Stimulated activated CD4-positive, alpha-beta T cell treated with anti-CD3 and anti-CD28 coated beads, Interleukin-4, amount 100 ng/mL, for 24 hours (primary cell): ENCODE results near the gene PNPLA6.
"Not testable (repeated sequence)": the region's sequence is repeated elsewhere in the genome, so short reads cannot be mapped to it uniquely, and the experiment has no call there.

ENCODE experiments used
- DNase-seq: peaks from one replicate; pipeline ENCODE4 v3.0.0-alpha.2; 2020

The PNPLA6 gene

DNA sequence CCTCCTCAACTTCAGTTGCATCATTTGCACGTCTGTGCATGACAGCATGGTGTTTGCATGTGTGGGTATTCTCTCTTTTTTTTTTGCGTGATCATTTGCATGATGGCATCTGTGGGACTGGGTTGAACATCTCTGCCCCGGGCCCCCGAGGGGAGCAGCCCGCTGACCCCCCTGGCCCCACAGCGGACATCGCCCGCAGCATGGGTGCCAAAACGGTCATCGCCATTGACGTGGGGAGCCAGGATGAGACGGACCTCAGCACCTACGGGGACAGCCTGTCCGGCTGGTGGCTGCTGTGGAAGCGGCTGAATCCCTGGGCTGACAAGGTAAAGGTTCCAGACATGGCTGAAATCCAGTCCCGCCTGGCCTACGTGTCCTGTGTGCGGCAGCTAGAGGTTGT, 23.1 kb downstream of the PNPLA6 start:
- DNase-seq: no peak

DNA sequence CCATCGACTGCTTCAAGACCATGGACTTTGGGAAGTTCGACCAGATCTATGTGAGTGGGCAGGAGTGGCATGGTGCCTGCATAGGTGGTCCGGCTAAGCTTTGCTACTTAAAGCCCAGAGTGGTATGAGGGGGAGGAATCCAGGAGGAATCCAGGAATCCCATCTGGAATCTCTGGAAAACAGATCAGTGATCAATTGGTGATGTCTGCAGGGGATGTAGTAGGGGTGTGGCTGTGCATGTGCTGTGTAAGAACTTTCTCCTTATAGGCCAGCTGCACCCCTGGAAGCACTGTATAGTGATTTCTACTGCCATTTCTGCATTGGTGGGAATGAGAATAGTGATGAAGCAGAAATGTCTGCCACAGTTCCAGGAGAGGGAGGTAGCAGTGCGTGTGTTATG, 23.6 kb downstream of the PNPLA6 start:
- no peak for DNase-seq

DNA sequence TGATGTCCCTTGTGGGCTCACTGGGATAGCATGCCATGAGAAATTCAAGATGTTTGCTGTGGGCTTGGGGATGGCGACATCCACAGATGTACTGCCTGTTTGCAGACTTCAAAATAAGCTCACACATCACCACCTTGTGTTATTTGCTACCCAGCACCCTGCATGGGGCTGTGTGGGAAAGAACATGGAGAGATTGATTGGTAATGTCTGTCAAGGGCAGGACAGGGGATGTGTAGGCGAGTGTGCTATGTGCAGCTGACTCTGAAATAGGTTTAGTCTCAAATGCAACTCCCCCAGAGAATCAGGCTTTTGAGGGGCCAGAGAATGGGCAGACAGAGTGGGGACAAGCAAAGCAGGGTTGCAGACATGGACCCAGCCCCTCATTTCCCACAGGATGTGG, 24.7 kb downstream of the PNPLA6 start:
- DNase-seq: no peak

DNA sequence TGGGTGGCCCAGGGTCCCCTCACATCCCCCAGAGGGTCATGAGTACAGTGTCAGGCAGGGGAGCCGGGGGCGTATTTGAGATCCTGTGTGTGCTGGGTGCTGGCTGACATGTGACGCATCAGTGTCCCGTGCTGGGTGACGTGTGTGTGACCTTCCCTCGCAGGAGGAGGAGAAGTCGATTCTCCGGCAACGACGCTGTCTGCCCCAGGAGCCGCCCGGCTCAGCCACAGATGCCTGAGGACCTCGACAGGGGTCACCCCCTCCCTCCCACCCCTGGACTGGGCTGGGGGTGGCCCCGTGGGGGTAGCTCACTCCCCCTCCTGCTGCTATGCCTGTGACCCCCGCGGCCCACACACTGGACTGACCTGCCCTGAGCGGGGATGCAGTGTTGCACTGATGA, 25.8 kb downstream of the PNPLA6 start:
- DNase-seq: no peak

DNA sequence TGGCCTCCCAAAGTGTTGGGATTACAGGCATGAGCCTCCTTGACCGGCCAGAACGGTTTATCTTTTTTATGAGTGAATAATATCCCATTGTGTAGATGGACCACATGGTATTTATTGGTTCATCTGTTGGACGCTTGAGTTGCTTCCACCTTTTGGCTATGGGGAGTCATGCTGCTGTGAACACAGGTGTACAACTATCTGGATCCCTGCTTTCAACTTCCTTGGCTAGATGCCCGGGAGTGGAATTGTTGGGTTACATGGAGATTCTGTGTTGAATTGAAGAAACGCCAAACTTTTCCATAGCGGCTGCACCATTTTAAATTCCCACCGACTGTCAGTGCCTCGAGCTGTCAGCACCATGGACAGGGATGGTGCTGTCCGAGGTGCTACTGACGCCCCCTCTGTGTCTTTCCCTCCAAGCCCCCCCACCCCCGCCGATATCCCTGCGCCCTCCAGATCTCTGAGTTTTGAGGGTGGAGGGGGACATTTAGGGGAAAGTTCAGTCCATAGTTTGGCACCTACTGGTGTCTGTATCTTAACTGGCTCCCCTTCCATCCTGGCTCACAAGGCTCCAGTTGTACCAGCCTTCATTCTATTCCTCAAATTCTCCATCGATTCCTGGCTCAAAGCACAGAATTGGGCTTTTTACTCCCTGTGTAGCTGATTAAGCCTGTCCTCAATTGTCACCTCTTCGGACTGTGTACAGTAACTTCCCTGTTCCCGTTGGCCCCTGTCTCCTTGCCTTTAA, 27.3 kb downstream of the PNPLA6 start:
- no peak for DNase-seq

DNA sequence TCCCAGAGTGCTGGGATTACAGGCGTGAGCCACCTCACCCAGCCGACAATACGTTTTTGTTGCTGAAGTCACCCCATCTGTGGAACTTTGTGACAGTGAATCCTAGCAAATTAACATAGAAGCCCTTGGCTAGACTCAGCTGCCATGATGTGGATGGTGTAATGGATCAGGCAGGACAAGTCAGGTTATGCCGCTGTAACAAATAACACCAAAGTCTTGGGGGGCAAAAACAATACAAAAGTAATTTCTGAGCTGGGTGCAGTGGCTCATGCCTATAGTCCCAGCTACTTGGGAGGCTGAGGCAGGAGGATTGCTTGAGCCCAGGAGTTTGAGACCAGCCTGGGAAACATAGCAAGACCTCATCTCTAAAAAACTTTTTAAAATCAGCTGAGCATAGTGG, 29.3 kb downstream of the PNPLA6 start:
- no peak for DNase-seq

DNA sequence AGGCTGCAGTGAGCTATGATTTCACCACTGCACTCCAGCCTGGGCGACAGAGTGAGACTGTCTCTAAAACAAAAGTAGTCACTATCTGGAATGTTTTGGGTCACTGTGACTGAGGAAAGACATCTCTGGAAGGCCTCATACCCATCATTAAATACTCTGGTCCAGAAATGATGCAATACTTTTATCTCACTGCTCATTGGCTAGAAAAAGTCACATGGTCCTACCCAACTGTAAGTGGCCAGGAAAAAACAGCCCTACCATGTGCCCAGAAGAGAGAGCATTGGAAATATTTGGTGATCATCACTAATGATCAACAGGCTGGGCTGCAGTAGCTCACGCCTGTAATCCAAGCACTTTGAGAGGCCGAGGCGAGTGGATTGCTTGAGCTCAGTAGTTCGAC, 29.8 kb downstream of the PNPLA6 start:
- DNase-seq: no peak

DNA sequence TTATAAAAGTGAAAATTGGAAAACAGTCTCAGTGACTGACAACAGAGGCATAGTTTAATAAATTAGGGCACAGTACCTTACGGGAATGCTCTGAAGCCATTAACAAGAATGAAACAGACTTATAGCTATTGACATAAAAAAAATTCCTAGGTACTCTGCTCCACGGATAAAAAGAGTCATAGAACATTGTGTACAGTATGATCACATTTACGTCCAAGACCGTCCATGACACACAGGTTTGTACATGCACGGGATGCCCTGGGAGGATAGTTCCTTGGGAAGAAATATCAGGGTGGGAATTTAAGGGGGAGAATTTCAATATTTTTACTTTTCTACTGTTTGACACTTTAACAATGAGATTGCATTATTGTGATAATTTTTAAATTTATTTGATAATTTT, 35.2 kb downstream of the PNPLA6 start:
- no peak for DNase-seq

DNA sequence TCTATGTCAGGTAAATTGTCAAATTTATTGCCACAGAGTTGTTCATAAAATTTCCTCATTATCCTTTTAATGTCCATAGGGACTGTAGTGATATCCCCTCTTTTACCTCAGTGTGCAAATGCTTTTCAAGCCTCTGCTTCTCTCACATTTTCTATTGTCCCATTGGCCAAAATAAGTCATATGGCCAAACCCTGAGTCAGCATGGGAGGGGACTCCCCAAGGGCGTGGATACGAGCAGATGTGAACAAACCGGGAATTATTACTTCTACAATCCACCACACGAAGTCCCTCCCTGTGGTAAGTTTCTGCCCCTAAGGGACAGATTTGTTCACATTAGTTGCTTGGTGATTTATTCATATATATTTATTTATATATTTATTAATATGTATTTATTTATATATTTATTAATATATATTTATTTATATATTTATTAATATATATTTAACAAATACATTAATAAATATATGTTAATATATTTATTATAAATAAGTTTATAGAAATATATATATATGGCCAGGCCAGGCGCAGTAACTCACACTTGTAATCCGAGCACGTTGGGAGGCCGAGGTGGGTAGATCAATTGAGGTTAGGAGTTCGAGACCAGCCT, 40.0 kb downstream of the PNPLA6 start:
- DNase-seq: no peak

DNA sequence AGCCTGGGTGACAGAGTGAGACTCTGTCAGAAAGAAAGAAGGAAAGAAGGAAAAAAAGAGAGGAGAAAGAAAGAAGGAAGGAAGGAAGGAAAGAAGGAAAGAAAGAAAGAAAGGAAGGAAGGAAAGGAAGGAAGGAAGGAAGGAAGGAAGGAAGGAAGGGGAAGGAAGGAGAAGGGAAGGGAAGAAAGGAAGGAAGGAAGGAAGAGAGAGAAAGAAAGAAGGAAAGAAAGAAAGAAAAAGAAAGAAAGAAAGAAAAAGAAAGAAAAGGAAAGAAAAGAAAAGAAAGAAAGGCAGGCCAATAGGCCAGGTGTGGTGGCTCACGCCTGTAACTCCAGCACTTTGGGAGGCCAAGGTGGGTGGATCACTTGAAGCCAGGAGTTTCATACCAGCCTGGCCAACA, 41.9 kb downstream of the PNPLA6 start:
- DNase-seq: not testable (repeated sequence)

DNA sequence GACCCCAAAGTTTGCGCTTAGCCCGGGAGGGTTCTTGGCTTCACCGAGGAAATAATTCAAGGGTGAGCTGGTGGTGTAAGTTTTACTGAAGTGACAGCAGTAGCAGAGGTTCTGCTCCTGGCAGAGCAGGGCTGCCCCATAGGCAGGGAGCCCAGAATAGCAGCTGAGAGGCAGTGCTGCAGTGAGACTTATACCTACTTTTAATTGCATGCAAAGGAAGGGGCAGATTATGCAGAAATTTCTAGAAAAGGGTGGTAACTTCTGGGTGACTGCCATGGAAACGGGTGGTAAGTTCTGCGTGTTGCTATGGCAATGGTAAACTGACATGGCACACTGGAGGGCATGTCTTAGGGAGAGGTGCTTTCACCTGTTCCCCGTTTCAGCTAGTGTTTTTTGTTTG, 42.6 kb downstream of the PNPLA6 start:
- no peak for DNase-seq

DNA sequence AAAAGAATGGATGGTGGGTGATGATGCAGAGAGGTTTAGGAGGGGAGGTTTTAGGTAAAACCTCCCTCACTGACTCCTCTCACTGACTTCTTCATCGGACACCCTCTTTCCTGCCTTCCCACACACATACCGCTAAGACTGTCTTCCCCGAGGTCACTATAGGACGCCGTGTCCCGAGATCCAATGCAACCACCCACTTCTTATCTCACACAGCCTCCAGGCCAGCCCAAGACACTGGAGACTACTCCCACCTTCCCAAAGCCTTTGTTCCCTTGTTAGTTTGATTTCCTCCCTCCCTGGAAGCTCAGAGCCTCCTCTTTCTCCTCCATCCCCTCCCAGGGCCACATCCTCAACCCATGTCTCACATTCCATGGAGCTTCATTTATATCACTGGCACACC, 43.7 kb downstream of the PNPLA6 start:
- DNase-seq: no peak

DNA sequence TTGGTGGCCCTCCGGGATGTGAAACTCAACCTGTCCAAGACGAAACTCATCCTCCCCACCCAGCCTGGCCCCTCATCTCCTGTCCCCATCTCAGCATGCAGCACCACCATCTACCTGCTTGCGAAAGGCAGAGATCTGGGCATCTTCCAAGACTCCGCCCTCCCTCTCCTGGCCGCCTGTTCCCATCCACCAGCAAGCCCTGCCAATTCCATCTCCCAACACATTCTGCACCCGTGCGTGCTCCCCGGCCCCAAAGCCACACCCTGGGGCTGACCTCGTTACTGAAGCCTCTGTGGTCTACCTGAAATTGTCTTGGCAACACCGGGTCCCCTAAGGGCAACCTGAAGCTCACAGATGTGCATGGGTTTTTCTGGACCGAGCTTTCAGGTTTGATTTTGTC, 46.9 kb downstream of the PNPLA6 start:
- DNase-seq: no peak

DNA sequence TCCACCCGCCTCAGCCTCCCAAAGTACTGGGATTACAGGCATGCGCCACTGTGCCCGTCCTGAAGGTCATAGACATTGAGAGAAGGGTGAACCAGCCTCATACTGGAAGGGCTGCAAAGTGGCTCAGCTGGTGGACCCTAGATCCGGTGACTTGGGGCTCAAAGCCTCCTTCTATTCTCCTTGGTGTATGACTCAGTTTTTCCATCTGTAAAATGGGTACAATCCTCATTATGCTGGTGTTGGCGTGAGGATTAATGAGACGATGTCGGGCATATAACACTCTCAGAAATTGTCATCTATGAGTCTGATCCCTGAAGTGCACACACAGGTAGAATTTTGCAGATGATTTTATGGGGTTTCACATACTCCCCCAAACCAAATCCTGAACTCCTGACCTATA, 54.3 kb downstream of the PNPLA6 start:
- no peak for DNase-seq

DNA sequence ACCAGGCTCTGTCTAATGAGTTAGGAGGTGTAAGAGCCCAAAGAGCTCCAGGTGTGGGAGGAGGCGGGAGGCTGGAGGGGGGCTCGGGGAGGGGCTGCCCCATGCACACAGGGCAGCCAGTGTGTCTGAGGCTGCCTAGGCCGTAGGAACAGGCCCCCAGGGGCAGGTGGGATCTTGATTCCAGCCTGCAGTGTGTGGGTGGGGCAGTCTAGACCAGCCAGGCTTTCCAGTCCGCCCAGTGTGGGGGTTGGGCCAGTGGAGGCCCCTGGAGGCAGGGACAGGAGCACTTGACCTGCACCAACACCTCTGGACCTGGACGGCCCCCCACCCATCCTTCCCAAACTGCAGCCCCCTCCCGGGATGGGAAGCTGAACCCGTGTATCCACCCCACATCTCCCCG, 54.7 kb downstream of the PNPLA6 start:
- DNase-seq: no peak

DNA sequence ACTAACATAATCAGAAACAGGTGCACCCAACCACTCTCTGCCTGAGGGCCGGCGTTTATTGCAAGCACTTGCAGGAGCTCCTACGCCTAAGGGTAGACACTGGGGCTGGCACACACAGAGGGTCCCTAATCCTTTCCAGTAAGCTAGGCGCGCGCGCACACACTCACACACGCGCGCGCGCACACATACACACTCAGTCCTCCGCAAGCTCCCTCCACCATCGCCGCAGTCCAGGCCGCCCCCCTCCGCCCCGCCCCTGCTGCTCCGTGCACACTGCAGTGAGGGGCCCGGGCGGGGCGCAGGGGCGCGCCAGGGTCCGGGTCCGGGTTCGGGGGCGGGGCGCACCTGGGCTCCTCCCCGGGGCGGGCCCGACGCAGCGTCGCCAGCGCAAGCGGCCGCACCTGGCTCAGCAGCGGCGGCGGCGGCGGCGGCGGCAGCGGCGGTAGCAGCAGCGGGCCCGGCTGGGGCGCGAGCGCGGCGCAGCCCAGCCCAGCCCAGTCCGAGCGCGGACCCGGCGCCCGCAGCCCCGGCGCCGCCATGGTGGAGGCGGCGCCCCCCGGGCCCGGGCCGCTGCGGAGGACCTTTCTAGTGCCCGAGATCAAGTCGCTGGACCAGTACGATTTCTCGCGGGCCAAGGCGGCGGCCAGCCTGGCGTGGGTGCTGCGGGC, 60.1 kb downstream of the PNPLA6 start, which contains the start of gene CAMSAP3:
CAMSAP3 (plus strand) TSS at position 398 of the 668 bp plus-strand sequence; CDS start at position 538, 140 bp downstream.
- peak; percentile 19 for DNase-seq

DNA sequence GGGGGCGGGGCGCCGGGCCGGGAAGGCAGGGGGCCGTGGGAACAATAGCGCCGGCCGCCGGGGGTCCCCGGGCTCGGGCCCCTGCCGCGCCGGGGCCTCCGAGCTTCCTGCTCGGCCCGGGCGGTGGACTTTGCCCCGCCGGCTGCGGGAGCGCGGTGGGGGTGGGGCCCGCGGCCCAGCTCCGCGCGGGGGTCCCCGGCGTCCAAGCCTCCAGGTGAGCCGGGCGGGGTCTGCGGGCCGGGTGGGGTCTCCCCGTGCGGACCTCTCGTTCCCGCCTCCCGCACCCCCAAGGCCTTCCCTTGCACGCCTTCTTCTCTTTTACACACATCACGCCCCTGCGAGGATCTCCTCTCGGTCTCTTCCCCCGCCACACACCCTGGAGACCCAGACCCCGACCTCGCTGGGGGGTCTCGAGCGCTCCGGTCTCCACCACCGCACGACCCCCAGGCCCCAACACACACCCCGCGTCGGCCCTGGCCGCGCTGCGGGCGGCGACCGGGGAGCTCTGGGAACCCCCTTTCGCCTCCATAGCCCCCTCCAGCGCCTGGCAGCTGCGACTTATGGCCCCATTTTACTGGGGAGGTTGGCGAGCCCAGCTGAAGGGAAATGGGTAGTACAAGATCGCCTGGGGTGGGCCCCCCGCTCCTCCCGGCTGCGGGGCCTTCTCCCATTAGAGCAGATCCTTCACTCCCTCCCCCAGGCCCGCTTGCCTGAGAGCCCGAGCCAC, 60.9 kb downstream of the PNPLA6 start:
- no peak for DNase-seq

DNA sequence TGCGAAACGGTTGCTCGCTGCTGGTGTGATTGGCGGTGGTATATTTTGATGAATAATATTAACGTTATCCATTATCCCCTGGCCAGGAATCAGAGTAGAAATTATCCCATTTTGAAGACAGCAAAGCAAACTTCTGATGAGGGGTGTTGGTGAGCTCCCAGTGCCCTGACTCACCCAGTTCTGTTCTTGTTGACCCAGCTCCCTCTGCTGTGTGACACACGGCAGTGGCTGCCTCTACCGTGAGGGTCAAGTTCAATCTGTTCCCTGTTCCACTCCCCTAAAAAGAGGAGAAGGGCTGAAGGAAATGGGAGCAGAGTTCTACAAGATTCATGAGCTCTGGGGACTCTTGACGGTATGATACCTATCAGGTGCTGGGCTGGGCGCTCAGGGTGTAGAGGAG, 62.2 kb downstream of the PNPLA6 start:
- DNase-seq: no peak

DNA sequence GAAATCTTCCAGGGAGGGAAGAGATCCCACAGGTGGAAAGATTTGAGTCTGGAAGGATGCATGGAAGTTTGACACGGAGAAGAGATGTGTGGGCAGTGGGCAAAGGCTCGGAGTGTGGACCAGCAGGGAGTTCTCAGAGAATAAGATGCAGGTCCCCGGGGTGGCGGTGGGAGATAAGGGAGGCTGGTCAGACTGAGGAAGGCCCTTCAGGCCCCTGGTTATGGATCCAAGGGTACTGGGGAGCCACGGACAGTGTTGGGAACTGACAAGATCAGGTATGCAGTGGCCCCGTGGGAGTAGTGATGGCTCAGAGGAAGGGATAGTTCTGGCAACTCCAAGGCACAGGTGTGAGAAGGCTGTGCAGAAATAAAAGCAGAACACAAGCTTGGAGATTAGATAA, 62.7 kb downstream of the PNPLA6 start:
- no peak for DNase-seq

DNA sequence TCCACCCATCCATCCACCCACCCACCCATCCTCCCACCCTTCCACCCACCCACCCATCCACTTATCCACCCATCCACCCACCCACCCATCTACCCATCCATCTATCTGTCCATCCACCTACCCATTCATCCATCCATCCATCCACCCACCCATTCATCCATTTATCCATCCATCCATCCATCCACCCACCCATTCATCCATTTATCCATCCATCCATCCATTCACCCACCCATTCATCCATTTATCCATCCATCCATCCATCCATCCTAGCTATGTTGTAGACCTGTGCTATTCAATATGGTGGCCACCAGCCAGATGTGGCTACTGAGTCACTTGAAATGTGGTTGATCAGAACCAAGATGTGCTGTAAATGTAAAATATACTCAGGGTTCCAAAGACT, 65.2 kb downstream of the PNPLA6 start:
- no peak for DNase-seq

DNA sequence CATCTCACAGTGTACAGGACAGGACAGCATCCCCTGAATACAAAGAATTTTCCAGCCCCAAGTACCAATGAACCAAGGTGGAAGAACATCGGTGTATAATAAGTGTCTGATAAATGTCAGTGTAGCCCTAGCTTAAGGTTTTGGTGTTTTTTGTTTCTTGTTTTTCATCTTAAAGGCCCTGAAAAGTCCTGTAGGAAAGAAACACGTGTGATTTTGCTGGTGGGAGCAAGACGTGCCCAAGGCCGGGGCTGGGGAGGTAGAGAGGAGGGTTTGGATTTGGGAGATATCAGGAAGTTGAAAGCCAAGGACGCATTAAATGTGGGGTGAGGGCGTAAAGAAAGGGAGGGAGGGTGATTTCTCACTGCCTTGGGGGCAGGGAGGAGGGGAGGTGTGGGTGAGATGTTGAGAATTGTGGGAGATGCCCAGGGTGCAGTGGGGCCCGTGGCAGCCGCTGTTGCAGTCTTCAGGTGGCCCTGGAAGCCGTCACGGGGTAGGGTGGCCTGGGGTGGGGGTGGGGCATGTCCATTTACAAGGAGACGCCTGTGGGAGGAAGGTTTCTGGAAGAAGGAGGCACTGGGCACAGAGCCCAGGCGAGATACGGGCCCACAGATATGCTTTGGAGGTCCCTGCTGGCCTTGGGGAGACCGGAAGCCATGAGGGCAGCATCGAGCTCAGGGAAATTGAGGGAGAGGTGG, 66.9 kb downstream of the PNPLA6 start:
- no peak for DNase-seq

DNA sequence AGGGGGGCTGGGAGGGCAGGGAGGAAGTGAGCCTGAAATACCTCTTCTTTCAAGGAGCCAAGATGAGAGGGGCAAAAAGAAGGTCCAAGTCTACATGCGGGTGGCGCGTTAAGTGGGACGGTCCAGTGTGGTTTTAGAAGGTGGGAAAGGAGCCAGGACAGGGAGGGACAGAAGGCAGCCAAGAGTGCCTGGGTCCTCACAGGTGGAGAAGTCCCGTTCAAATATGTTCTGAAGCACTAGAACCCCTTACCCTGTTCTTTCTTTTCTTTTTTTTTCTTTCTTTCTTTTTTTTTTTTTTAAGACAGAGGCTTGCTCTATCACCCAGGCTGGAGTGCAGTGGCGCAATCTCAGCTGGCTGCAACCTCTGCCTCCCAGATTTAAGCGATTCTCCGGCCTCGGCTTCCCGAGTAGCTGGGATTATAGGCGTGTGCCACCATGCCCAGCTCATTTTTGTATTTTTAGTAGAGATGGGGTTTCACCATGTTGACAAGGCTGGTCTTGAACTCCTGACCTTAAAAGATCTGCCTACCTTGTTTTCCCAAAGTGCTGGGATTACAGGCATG, 67.5 kb downstream of the PNPLA6 start:
- DNase-seq: no peak

DNA sequence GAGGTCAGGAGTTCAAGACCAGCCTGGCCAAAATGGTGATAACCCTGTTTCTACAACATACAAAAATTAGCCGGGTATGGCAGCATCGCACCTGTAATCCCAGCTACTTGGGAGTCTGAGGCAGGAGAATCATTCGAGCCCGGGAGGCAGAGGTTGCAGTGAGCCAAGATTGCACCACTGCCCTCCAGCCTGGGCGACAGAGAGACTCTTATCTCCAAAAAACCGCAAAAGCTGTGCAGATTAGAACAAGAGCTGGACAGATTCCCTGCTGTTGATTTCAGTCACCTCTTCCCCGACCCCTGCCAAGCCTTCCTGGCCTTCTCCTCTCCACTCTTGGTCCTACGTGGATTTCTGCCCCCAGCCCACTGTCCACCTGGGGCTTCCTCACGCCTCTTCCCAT, 68.4 kb downstream of the PNPLA6 start:
- no peak for DNase-seq
